HS-27A (cell line): Measurements from ENCODE around the gene HNRNPR.

ENCODE experiments used
- DNase-seq: peaks from one replicate; pipeline ENCODE4 v3.0.0-alpha.2; 2012; ENCODE audit warnings: low read depth, missing footprints

HNRNPR gene

DNA sequence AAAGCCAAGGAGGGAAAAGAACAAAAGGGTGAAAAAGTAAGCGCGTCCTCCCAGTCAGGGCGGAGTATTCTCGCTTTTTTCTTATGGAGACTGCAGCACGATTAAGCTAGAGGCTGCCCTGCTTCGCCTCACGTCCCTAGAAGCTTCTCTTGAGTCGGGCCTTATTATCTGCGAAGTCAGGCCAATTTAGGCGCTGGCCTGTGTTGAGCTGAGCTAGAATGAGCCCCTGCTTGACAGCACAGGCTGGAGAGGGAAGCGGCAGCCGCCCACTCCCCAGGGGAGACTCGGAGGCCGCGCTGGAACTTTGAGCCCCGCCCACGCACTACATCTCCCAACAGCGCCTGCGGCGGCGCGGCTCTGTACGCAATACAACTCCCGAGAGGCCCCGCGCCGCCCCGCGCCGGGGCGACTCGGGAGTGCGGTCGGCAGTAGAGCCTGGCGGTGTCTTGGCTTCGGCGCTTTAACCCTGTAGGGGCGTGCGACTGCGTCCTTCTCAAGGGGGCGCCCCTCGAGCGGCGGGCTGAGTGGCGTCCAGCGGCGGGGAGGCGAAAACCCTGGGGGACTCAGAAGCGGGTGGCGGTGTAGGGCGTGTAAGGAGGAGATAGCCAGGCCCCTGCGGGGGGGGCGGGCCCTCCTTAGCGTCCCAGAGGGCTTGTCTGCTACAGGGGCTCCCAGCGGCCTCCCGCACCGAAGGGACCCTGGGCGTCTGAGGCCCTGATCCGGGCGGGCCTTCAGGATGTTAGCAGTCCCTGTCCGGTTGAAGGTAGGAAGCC lies 24.7 kb upstream of the HNRNPR start:
- DNase-seq, result peak; percentile 81

- DNase-seq, result peak; percentile 98
Observed at GRCh38 chr1:23367791-23368561, 23.9 kb upstream of the HNRNPR start.

DNA sequence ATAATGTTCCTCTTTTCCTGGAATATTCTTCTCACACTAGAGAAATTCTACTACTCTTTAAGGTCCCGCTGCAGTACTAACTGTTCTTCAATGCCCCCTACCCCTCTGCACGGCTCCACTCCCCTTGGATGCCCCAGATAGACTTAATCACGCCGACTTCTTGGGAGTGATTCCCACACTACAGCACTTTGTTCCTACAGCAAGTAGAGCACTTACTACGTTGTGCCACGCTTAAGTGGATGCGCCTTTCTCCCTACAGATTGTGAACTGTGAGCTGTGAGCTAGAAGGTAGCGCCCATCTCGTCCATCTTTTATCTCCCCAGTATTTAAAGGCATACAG lies 23.3 kb upstream of the HNRNPR start:
- no peak for DNase-seq

- DNase-seq, result no peak
Observed at GRCh38 chr1:23366598-23366997, 22.5 kb upstream of the HNRNPR start.

GRCh38 chr1:23366146-23366545 lies 22.1 kb upstream of the HNRNPR start:
- DNase-seq, result no peak

GRCh38 chr1:23362218-23362713 lies 18.2 kb upstream of the HNRNPR start:
- DNase-seq, result no peak

GRCh38 chr1:23358310-23358875 lies 14.3 kb upstream of the HNRNPR start:
- no peak for DNase-seq

GRCh38 chr1:23357138-23357908 lies 13.2 kb upstream of the HNRNPR start:
- DNase-seq, result no peak

DNA sequence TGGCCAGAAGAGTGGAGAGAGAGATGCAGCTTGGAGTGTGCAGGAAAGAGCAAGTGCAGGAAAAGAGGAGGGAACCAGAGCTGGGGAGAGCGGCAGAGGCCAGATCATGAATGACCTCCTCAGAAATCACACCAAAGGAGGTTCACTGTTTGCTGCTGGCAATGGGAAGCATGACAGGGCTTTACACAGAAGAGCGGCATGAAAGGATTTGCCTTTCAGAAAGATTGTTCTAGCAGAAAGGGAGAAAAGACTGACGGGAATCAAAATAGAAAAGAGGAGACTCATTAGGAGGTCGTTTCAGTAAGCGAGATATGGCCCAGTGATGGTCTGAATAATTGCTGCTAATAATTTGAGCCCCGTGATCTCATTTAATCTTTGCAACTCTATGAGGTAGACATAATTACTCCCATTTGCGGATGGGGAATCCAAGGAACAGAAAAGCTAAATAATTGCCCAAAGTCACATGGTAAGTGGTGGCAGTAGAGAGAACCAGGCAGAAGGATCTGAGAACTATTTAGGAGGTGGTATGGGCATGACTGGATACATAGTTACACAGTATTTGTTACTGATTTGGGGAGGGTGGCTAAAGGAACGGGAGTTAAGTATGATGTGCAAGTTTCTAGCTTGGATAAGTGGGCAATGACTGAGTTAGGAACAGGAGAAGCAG lies 12.5 kb upstream of the HNRNPR start:
- no peak for DNase-seq

GRCh38 chr1:23354245-23354644 lies 10.2 kb upstream of the HNRNPR start:
- DNase-seq, result no peak

- no peak for DNase-seq
Observed at GRCh38 chr1:23352096-23352695, 8.1 kb upstream of the HNRNPR start.

DNA sequence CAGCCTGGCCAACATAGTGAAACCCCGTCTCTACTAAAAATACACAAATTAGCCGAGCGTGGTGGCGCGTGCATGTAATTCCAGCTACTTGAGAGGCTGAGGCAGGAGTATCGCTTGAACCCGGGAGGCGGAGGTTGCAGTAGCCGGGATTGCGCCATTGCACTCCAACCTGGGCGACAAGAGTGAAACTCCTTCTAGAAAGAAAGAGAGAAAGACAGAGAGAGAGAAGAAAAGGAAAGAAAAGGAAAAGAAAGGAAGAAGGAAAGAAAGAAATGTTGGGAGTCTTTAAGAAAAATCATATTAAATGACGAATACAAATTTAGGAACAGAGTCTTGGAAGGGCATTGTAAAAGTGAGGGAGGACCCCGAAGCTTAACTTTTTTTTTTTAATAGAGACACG lies 1.8 kb upstream of the HNRNPR start:
- DNase-seq, result no peak

DNA sequence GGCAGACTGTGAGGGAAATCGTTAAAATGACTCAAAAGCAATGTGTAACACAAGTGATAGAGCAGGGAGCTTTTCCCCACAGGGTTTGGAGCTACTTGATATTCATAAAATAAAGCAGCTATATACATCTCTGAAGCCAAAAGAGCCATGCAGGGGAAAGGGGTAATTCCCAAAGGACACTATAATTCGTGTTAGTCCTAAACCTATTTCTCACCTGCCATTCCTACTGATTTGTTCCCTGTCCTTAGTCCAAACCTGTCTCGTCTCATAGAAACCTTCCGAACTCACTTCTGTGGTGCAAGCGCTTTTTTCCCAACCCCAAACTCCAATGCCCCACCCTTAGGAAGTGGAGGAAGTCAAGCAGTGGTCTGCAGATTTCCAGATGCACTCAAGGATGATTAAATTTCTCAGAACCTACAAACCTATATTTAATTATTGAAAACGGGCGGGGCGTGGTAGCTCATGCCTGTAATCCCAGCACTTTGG lies 946 bp upstream of the HNRNPR start:
- no peak for DNase-seq

DNA sequence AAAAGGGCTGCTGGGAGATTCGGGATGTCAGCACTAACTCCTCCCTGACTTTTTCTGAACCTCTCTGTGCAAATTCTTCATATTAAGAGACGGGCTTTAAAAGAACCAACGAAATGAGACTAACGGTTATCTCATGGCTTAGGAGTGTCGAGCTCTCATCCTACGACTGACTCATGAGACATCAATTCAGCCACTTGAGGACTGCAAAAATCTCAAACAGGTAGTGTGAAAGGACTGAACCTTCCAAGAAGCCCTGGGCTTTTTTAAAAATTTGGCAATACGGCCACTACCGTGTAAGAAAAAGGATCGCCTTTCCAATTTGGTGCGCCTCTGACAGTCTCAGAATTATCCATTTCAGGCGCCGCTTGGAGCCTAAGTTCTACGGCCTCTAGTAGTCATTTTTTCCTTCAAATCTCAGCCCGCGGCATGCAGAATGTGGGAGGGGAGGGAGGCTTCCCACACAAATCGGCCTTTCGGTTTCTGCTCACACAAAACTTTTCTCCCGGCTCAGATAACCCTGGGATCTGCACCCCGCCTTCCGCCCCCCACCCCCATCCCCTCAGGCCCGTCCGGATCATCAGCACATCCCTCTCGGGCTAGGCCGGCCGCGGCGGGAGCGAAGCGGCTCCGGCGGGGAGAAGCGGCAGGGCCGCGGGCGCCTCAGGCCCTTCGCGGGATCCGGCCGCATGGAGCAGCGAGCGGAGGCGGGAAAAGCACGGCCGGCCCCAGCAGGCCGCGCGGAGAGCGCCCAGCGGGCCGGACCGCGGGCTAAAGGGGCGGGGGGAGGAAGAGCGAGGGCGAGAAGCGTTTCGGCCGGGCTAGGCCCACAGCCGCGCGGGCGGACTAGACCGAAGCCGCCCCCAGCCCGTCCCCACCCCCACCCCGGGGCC lies 618 bp downstream of the HNRNPR start:
- DNase-seq, result peak; percentile 76

- DNase-seq, result no peak
Observed at GRCh38 chr1:23341931-23342692, 2.0 kb downstream of the HNRNPR start.

GRCh38 chr1:23339632-23340031 lies 4.5 kb downstream of the HNRNPR start:
- DNase-seq, result no peak

GRCh38 chr1:23337869-23338268 lies 6.2 kb downstream of the HNRNPR start:
- DNase-seq, result no peak

GRCh38 chr1:23331713-23332112 lies 12.4 kb downstream of the HNRNPR start:
- DNase-seq, result no peak

DNA sequence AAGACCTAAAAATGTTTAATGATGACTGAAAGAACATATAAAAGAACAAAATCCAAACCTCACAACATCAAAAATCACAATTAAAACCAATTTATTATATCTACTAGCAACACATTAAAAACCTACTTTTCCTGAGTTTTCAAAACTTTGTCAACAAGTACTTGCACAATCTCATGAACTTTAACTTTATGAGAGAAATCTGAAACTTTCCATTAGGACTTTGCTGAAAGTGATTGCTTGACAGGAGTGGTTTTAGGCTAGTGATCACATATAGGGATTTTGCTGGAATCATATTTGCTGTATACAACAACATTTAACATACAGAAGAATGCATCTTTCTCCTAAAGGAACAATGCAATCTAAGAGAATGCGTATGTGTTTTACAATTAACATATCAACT lies 13.2 kb downstream of the HNRNPR start:
- no peak for DNase-seq
